T-helper 17 cell (primary cell): ENCODE data around the gene TAS2R30. TPM values are rescaled to one million over a fixed set of nuclear protein-coding genes. Genes with fewer than 3 reads are reported as not detected.
"Not testable (repeated sequence)": the region's sequence is repeated elsewhere in the genome, so short reads cannot be mapped to it uniquely, and the experiment has no call there.

Experiments
- ATAC-seq: fragments of 150-1000 bp; cut with Tn5 transposase; 2 replicates; pipeline ENCODE4 v1.10.0; 2021; ENCODE audit warnings: mild to moderate bottlenecking, moderate library complexity
- DNase-seq, 3 donors: peaks; one replicate each; pipeline versions ENCODE4 v3.0.0 to v3.0.0-alpha.2; 2020 to 2021
- H3K9me3 ChIP-seq: one replicate; pipeline ENCODE4 v1.7.0; 2013; ENCODE audit warnings: low read length, mild to moderate bottlenecking; ENCODE audit not compliant: control insufficient read depth, poor library complexity, severe bottlenecking
- H3K27ac Mint-ChIP-seq: one replicate; pipeline ENCODE4 v1.8.0; 2022; ENCODE audit warnings: mild to moderate bottlenecking, moderate library complexity, mixed read lengths
- H3K27me3 Mint-ChIP-seq: one replicate; pipeline ENCODE4 v1.8.0; 2022; ENCODE audit warnings: mixed read lengths
- H3K36me3 Mint-ChIP-seq: one replicate; pipeline ENCODE4 v1.8.0; 2022; ENCODE audit warnings: low read depth, mixed read lengths
- H3K4me1 Mint-ChIP-seq: one replicate; pipeline ENCODE4 v1.8.0; 2022; ENCODE audit warnings: mild to moderate bottlenecking, mixed read lengths
- H3K4me3 Mint-ChIP-seq: one replicate; pipeline ENCODE4 v1.8.0; 2022; ENCODE audit warnings: mild to moderate bottlenecking, moderate library complexity, mixed read lengths
- total RNA-seq, 4 donors: library from RNA in 2 of 4; stranded (reverse) in 2 of 4; gene quantifications; one replicate each; pipeline ENCODE4 v1.2.3 and lab custom pipeline; 2022 to 2026

The TAS2R30 gene
- total RNA-seq, 2 donors from 2014 or later, result 4.9 to 6.6 TPM

- Mint-ChIP-seq H3K36me3 (no peaks in the 10 kb centered on the region), H3K27ac (no peak overlapping the region), H3K27me3 (no peaks in the 10 kb centered on the region), H3K4me3 (no peak overlapping the region), H3K4me1 (peaks cover 2% of the 10 kb centered on the region)
- no peaks in the 10 kb centered on the region for H3K9me3 ChIP-seq
- ATAC-seq (no peak), DNase-seq (no peak)
Measured at GRCh38 chr12:11152725-11153124, 18.3 kb upstream of the TAS2R30 start.

GRCh38 chr12:11150832-11151231, 16.4 kb upstream of the TAS2R30 start:
- Mint-ChIP-seq H3K36me3 (no peaks in the 10 kb centered on the region), H3K4me3 (no peak overlapping the region), H3K27ac (no peak overlapping the region), H3K4me1 (peaks cover 2% of the 10 kb centered on the region), H3K27me3 (no peaks in the 10 kb centered on the region)
- DNase-seq (no peak), ATAC-seq (no peak)
- H3K9me3 ChIP-seq, result no peaks in the 10 kb centered on the region

GRCh38 chr12:11147420-11147819, 13.0 kb upstream of the TAS2R30 start:
- DNase-seq (no peak), ATAC-seq (no peak)
- H3K36me3 Mint-ChIP-seq, result no peaks in the 10 kb centered on the region
- peaks cover 6% of the 10 kb centered on the region for H3K4me1 Mint-ChIP-seq
- no peaks in the 10 kb centered on the region for H3K9me3 ChIP-seq
- H3K27me3 Mint-ChIP-seq, result no peaks in the 10 kb centered on the region
- no peak overlapping the region for H3K4me3 Mint-ChIP-seq
- no peak overlapping the region for H3K27ac Mint-ChIP-seq

- peaks cover 2% of the 10 kb centered on the region for H3K36me3 Mint-ChIP-seq
- ATAC-seq, result no peak
- peaks cover 8% of the 10 kb centered on the region for H3K4me1 Mint-ChIP-seq
- no peaks in the 10 kb centered on the region for H3K27me3 Mint-ChIP-seq
- H3K27ac Mint-ChIP-seq, result no peak overlapping the region
- no peaks in the 10 kb centered on the region for H3K9me3 ChIP-seq
- no peak for DNase-seq
- no peak overlapping the region for H3K4me3 Mint-ChIP-seq
Measured at GRCh38 chr12:11144297-11144696, 9.9 kb upstream of the TAS2R30 start.

- no peak for DNase-seq
- no peak overlapping the region for H3K27ac Mint-ChIP-seq
- peaks cover 2% of the 10 kb centered on the region for H3K36me3 Mint-ChIP-seq
- H3K4me3 Mint-ChIP-seq, result no peak overlapping the region
- H3K27me3 Mint-ChIP-seq, result no peaks in the 10 kb centered on the region
- ATAC-seq, result no peak
- peaks cover 5% of the 10 kb centered on the region for H3K4me1 Mint-ChIP-seq
- no peaks in the 10 kb centered on the region for H3K9me3 ChIP-seq
Measured at GRCh38 chr12:11143352-11143751, 8.9 kb upstream of the TAS2R30 start.

GRCh38 chr12:11136075-11136474, 1.6 kb upstream of the TAS2R30 start:
- no peak overlapping the region for H3K4me3 Mint-ChIP-seq
- ATAC-seq (no peak), DNase-seq (no peak)
- peaks cover 24% of the 10 kb centered on the region for H3K4me1 Mint-ChIP-seq
- H3K27me3 Mint-ChIP-seq, result no peaks in the 10 kb centered on the region
- H3K9me3 ChIP-seq, result no peaks in the 10 kb centered on the region
- H3K36me3 Mint-ChIP-seq, result peaks cover 2% of the 10 kb centered on the region
- H3K27ac Mint-ChIP-seq, result no peak overlapping the region

GRCh38 chr12:11133816-11134215, 628 bp downstream of the TAS2R30 start:
- H3K27me3 Mint-ChIP-seq, result no peaks in the 10 kb centered on the region
- peaks cover 26% of the 10 kb centered on the region for H3K4me1 Mint-ChIP-seq
- no peak overlapping the region for H3K27ac Mint-ChIP-seq
- peaks cover 2% of the 10 kb centered on the region for H3K36me3 Mint-ChIP-seq
- no peaks in the 10 kb centered on the region for H3K9me3 ChIP-seq
- ATAC-seq, result no peak
- no peak for DNase-seq
- H3K4me3 Mint-ChIP-seq, result no peak overlapping the region

GRCh38 chr12:11133162-11133561, 1.3 kb downstream of the TAS2R30 start:
- peaks cover 2% of the 10 kb centered on the region for H3K36me3 Mint-ChIP-seq
- H3K4me3 Mint-ChIP-seq, result no peak overlapping the region
- no peaks in the 10 kb centered on the region for H3K27me3 Mint-ChIP-seq
- ATAC-seq (no peak), DNase-seq (no peak)
- no peaks in the 10 kb centered on the region for H3K9me3 ChIP-seq
- H3K27ac Mint-ChIP-seq, result no peak overlapping the region
- peaks cover 26% of the 10 kb centered on the region for H3K4me1 Mint-ChIP-seq

- H3K36me3 Mint-ChIP-seq, result peaks cover 2% of the 10 kb centered on the region
- no peak overlapping the region for H3K4me3 Mint-ChIP-seq
- H3K27ac Mint-ChIP-seq, result no peak overlapping the region
- no peaks in the 10 kb centered on the region for H3K27me3 Mint-ChIP-seq
- no peak for DNase-seq
- ATAC-seq, result no peak
- H3K4me1 Mint-ChIP-seq, result peaks cover 23% of the 10 kb centered on the region
- no peaks in the 10 kb centered on the region for H3K9me3 ChIP-seq
Measured at GRCh38 chr12:11130999-11131398, 3.4 kb downstream of the TAS2R30 start.

GRCh38 chr12:11130382-11130781, 4.1 kb downstream of the TAS2R30 start:
- no peaks in the 10 kb centered on the region for H3K27me3 Mint-ChIP-seq
- no peak overlapping the region for H3K4me3 Mint-ChIP-seq
- H3K36me3 Mint-ChIP-seq, result peaks cover 2% of the 10 kb centered on the region
- no peaks in the 10 kb centered on the region for H3K9me3 ChIP-seq
- peaks cover 22% of the 10 kb centered on the region for H3K4me1 Mint-ChIP-seq
- ATAC-seq (no peak), DNase-seq (no peak)
- no peak overlapping the region for H3K27ac Mint-ChIP-seq

- not testable (repeated sequence) for H3K27ac Mint-ChIP-seq, H3K4me3 Mint-ChIP-seq, H3K36me3 Mint-ChIP-seq, DNase-seq, H3K27me3 Mint-ChIP-seq, H3K9me3 ChIP-seq, ATAC-seq
- H3K4me1 Mint-ChIP-seq, result peaks cover 13% of the 10 kb centered on the region
Measured at GRCh38 chr12:11114130-11114529, 20.3 kb downstream of the TAS2R30 start.

GRCh38 chr12:11111213-11111612, 23.2 kb downstream of the TAS2R30 start:
- DNase-seq, H3K36me3 Mint-ChIP-seq, H3K27me3 Mint-ChIP-seq, H3K4me3 Mint-ChIP-seq, H3K9me3 ChIP-seq, ATAC-seq, H3K27ac Mint-ChIP-seq: not testable (repeated sequence)
- peaks cover 12% of the 10 kb centered on the region for H3K4me1 Mint-ChIP-seq

- DNase-seq, result no peak
- ATAC-seq, result no peak
Measured at GRCh38 chr12:11108862-11109261, 25.6 kb downstream of the TAS2R30 start.

GRCh38 chr12:11107719-11108118, 26.7 kb downstream of the TAS2R30 start:
- no peaks in the 10 kb centered on the region for H3K27me3 Mint-ChIP-seq

More at GRCh38 chr12:11108862-11109261, 25.6 kb downstream of the TAS2R30 start:
- Mint-ChIP-seq H3K4me1 (peaks cover 8% of the 10 kb centered on the region), H3K27ac (peak overlapping the region; percentile 84), H3K27me3 (no peaks in the 10 kb centered on the region), H3K36me3 (peaks cover 4% of the 10 kb centered on the region), H3K4me3 (peak overlapping the region; percentile 19)
- H3K9me3 ChIP-seq, result no peaks in the 10 kb centered on the region

More at GRCh38 chr12:11107719-11108118, 26.7 kb downstream of the TAS2R30 start:
- DNase-seq, result no peak
- Mint-ChIP-seq H3K4me3 (no peak overlapping the region), H3K36me3 (no peaks in the 10 kb centered on the region), H3K27ac (no peak overlapping the region), H3K4me1 (peaks cover 8% of the 10 kb centered on the region)
- ATAC-seq, result no peak
- no peaks in the 10 kb centered on the region for H3K9me3 ChIP-seq
